ENCODE results near the gene MTHFSD. TPM values are rescaled to one million over a fixed set of nuclear protein-coding genes. Genes with fewer than 3 reads are reported as not detected.

The MTHFSD gene
- total RNA-seq, 1 experiment from 2014 or later = 15.7 TPM

DNA sequence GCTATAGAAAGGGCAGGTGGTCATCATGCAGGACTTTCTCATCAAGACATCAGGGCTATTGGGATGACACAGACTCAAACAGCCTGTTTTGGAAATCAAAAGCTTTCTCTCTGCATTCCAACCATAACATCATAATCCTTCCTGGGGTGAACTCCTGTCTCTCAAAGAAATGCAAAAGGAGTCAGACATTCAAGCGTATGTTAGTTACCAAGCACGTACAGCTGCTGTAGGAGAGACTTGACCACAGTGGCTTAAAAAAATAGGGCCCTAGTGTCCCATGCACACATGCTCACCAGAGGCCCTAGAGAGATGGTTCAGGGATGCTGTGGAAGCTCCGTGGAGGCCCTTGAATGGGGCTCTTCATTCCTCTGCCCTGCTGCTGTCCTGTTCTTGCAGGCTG is 69.3 kb downstream of the MTHFSD start:
- H3K4me1 Mint-ChIP-seq = 0 out of 2 replicates have a peak, but pooled peaks cover 3% of the 10 kb centered on the region
- H3K27me3 Mint-ChIP-seq (ENCODE audit: low read depth) = peaks cover 48% of the 10 kb centered on the region
- no peak for DNase-seq (ENCODE audit: low spot score)
- H3K9me3 Mint-ChIP-seq = peaks cover 19% of the 10 kb centered on the region
- ATAC-seq = no peak
- TF ChIP-seq FOXP1 (CRISPR knock-in tag; IDR thresholded peaks at IDR 0.05; ENCODE audit: borderline replicate concordance) = no peak
- TF ChIP-seq, protein P1, sequence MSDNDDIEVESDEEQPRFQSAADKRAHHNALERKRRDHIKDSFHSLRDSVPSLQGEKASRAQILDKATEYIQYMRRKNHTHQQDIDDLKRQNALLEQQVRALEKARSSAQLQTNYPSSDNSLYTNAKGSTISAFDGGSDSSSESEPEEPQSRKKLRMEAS (CRISPR knock-in tag; IDR thresholded peaks at IDR 0.05) = no peak
- TF ChIP-seq SP1 (CRISPR knock-in tag; conservative IDR thresholded peaks at IDR 0.05) = no peak
- TF ChIP-seq, protein P2, sequence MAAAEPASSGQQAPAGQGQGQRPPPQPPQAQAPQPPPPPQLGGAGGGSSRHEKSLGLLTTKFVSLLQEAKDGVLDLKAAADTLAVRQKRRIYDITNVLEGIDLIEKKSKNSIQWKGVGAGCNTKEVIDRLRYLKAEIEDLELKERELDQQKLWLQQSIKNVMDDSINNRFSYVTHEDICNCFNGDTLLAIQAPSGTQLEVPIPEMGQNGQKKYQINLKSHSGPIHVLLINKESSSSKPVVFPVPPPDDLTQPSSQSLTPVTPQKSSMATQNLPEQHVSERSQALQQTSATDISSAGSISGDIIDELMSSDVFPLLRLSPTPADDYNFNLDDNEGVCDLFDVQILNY (CRISPR knock-in tag; IDR thresholded peaks at IDR 0.05) = no peak
- TF ChIP-seq, protein P3, sequence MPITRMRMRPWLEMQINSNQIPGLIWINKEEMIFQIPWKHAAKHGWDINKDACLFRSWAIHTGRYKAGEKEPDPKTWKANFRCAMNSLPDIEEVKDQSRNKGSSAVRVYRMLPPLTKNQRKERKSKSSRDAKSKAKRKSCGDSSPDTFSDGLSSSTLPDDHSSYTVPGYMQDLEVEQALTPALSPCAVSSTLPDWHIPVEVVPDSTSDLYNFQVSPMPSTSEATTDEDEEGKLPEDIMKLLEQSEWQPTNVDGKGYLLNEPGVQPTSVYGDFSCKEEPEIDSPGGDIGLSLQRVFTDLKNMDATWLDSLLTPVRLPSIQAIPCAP (CRISPR knock-in tag; IDR thresholded peaks at IDR 0.05) = no peak
- TF ChIP-seq IRF2 (CRISPR knock-in tag; IDR thresholded peaks at IDR 0.05; ENCODE audit: borderline replicate concordance, low read depth) = no peak
- TF ChIP-seq NR3C1 (CRISPR knock-in tag; conservative IDR thresholded peaks at IDR 0.05; ENCODE audit: low read depth) = no peak
- no peak for TF ChIP-seq ESRRA (CRISPR knock-in tag; IDR thresholded peaks at IDR 0.05; ENCODE audit: borderline replicate concordance)
- TF ChIP-seq, protein P4, sequence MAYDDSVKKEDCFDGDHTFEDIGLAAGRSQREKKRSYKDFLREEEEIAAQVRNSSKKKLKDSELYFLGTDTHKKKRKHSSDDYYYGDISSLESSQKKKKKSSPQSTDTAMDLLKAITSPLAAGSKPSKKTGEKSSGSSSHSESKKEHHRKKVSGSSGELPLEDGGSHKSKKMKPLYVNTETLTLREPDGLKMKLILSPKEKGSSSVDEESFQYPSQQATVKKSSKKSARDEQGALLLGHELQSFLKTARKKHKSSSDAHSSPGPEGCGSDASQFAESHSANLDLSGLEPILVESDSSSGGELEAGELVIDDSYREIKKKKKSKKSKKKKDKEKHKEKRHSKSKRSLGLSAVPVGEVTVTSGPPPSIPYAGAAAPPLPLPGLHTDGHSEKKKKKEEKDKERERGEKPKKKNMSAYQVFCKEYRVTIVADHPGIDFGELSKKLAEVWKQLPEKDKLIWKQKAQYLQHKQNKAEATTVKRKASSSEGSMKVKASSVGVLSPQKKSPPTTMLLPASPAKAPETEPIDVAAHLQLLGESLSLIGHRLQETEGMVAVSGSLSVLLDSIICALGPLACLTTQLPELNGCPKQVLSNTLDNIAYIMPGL (CRISPR knock-in tag; IDR thresholded peaks at IDR 0.05) = no peak
- TF ChIP-seq, protein P5, sequence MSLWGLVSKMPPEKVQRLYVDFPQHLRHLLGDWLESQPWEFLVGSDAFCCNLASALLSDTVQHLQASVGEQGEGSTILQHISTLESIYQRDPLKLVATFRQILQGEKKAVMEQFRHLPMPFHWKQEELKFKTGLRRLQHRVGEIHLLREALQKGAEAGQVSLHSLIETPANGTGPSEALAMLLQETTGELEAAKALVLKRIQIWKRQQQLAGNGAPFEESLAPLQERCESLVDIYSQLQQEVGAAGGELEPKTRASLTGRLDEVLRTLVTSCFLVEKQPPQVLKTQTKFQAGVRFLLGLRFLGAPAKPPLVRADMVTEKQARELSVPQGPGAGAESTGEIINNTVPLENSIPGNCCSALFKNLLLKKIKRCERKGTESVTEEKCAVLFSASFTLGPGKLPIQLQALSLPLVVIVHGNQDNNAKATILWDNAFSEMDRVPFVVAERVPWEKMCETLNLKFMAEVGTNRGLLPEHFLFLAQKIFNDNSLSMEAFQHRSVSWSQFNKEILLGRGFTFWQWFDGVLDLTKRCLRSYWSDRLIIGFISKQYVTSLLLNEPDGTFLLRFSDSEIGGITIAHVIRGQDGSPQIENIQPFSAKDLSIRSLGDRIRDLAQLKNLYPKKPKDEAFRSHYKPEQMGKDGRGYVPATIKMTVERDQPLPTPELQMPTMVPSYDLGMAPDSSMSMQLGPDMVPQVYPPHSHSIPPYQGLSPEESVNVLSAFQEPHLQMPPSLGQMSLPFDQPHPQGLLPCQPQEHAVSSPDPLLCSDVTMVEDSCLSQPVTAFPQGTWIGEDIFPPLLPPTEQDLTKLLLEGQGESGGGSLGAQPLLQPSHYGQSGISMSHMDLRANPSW (CRISPR knock-in tag; conservative IDR thresholded peaks at IDR 0.05; ENCODE audit: low read depth) = no peak
- TF ChIP-seq, protein P6, sequence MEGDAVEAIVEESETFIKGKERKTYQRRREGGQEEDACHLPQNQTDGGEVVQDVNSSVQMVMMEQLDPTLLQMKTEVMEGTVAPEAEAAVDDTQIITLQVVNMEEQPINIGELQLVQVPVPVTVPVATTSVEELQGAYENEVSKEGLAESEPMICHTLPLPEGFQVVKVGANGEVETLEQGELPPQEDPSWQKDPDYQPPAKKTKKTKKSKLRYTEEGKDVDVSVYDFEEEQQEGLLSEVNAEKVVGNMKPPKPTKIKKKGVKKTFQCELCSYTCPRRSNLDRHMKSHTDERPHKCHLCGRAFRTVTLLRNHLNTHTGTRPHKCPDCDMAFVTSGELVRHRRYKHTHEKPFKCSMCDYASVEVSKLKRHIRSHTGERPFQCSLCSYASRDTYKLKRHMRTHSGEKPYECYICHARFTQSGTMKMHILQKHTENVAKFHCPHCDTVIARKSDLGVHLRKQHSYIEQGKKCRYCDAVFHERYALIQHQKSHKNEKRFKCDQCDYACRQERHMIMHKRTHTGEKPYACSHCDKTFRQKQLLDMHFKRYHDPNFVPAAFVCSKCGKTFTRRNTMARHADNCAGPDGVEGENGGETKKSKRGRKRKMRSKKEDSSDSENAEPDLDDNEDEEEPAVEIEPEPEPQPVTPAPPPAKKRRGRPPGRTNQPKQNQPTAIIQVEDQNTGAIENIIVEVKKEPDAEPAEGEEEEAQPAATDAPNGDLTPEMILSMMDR (IDR thresholded peaks at IDR 0.05) = no peak
- TF ChIP-seq KAT7 (CRISPR knock-in tag; IDR thresholded peaks at IDR 0.05; ENCODE audit: borderline replicate concordance) = no peak
- TF ChIP-seq, protein P7, sequence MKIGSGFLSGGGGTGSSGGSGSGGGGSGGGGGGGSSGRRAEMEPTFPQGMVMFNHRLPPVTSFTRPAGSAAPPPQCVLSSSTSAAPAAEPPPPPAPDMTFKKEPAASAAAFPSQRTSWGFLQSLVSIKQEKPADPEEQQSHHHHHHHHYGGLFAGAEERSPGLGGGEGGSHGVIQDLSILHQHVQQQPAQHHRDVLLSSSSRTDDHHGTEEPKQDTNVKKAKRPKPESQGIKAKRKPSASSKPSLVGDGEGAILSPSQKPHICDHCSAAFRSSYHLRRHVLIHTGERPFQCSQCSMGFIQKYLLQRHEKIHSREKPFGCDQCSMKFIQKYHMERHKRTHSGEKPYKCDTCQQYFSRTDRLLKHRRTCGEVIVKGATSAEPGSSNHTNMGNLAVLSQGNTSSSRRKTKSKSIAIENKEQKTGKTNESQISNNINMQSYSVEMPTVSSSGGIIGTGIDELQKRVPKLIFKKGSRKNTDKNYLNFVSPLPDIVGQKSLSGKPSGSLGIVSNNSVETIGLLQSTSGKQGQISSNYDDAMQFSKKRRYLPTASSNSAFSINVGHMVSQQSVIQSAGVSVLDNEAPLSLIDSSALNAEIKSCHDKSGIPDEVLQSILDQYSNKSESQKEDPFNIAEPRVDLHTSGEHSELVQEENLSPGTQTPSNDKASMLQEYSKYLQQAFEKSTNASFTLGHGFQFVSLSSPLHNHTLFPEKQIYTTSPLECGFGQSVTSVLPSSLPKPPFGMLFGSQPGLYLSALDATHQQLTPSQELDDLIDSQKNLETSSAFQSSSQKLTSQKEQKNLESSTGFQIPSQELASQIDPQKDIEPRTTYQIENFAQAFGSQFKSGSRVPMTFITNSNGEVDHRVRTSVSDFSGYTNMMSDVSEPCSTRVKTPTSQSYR (CRISPR knock-in tag; IDR thresholded peaks at IDR 0.05) = no peak
- TF ChIP-seq, protein P8, sequence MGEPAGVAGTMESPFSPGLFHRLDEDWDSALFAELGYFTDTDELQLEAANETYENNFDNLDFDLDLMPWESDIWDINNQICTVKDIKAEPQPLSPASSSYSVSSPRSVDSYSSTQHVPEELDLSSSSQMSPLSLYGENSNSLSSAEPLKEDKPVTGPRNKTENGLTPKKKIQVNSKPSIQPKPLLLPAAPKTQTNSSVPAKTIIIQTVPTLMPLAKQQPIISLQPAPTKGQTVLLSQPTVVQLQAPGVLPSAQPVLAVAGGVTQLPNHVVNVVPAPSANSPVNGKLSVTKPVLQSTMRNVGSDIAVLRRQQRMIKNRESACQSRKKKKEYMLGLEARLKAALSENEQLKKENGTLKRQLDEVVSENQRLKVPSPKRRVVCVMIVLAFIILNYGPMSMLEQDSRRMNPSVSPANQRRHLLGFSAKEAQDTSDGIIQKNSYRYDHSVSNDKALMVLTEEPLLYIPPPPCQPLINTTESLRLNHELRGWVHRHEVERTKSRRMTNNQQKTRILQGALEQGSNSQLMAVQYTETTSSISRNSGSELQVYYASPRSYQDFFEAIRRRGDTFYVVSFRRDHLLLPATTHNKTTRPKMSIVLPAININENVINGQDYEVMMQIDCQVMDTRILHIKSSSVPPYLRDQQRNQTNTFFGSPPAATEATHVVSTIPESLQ (CRISPR knock-in tag; IDR thresholded peaks at IDR 0.05) = no peak
- TF ChIP-seq, protein P9, sequence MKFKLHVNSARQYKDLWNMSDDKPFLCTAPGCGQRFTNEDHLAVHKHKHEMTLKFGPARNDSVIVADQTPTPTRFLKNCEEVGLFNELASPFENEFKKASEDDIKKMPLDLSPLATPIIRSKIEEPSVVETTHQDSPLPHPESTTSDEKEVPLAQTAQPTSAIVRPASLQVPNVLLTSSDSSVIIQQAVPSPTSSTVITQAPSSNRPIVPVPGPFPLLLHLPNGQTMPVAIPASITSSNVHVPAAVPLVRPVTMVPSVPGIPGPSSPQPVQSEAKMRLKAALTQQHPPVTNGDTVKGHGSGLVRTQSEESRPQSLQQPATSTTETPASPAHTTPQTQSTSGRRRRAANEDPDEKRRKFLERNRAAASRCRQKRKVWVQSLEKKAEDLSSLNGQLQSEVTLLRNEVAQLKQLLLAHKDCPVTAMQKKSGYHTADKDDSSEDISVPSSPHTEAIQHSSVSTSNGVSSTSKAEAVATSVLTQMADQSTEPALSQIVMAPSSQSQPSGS (CRISPR knock-in tag; IDR thresholded peaks at IDR 0.05; ENCODE audit: borderline replicate concordance, low read depth) = no peak
- TF ChIP-seq JAZF1 (CRISPR knock-in tag; IDR thresholded peaks at IDR 0.05) = no peak
- TF ChIP-seq, protein P10, sequence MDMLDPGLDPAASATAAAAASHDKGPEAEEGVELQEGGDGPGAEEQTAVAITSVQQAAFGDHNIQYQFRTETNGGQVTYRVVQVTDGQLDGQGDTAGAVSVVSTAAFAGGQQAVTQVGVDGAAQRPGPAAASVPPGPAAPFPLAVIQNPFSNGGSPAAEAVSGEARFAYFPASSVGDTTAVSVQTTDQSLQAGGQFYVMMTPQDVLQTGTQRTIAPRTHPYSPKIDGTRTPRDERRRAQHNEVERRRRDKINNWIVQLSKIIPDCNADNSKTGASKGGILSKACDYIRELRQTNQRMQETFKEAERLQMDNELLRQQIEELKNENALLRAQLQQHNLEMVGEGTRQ (CRISPR knock-in tag; IDR thresholded peaks at IDR 0.05) = no peak
- no peak overlapping the region for H3K4me3 Mint-ChIP-seq
- ChIA-PET CTCF (no interaction called here), POLR2A (no interaction called here)
- H3K36me3 Mint-ChIP-seq = peaks cover 6% of the 10 kb centered on the region; the same call in 1 of the 2 replicates
- H3K27ac Mint-ChIP-seq = no peak overlapping the region

All from WTC11 (cell line).